Effector CD8-positive, alpha-beta T cell (primary cell): ENCODE data around the gene ASB8.
"Not testable (repeated sequence)": the region's sequence is repeated elsewhere in the genome, so short reads cannot be mapped to it uniquely, and the experiment has no call there.

Source experiments
- DNase-seq: peaks from one replicate; lab custom pipeline; 2025; lab: John Stamatoyannopoulos, UW

The ASB8 gene

GRCh38 chr12:48142818-48143674, 14.3 kb downstream of the ASB8 start:
- no peak for DNase-seq

- no peak for DNase-seq
These were observed 22.3 kb downstream of the ASB8 start for GRCh38 chr12:48135027-48135426.

GRCh38 chr12:48132826-48133225, 24.5 kb downstream of the ASB8 start:
- no peak for DNase-seq

- no peak for DNase-seq
These were observed 25.8 kb downstream of the ASB8 start for GRCh38 chr12:48131517-48131916.

GRCh38 chr12:48129376-48129775, 27.9 kb downstream of the ASB8 start:
- DNase-seq, result no peak

- no peak for DNase-seq
These were observed 28.5 kb downstream of the ASB8 start for GRCh38 chr12:48128800-48129199.

- no peak for DNase-seq
These were observed 30.2 kb downstream of the ASB8 start for GRCh38 chr12:48126953-48127630.

- DNase-seq, result no peak
These were observed 31.3 kb downstream of the ASB8 start for GRCh38 chr12:48125985-48126384.

- DNase-seq, result not testable (repeated sequence)
These were observed 31.8 kb downstream of the ASB8 start for GRCh38 chr12:48125542-48125941.

- DNase-seq, result no peak
These were observed 34.1 kb downstream of the ASB8 start for GRCh38 chr12:48123169-48123568.

- DNase-seq, result no peak
These were observed 35.1 kb downstream of the ASB8 start for GRCh38 chr12:48122065-48122834.

GRCh38 chr12:48121522-48121921, 35.8 kb downstream of the ASB8 start:
- no peak for DNase-seq

- DNase-seq, result no peak
These were observed 37.5 kb downstream of the ASB8 start for GRCh38 chr12:48119834-48120195.

- peak; percentile 29 for DNase-seq
These were observed 38.1 kb downstream of the ASB8 start, which contains the start of gene PFKM for GRCh38 chr12:48119078-48119833. Gene PFKM, plus strand, starts transcription at chr12:48119364. Its CDS starts 3,411 bp downstream, at chr12:48122775.

- DNase-seq, result no peak
These were observed 38.9 kb downstream of the ASB8 start for GRCh38 chr12:48118284-48118871.

GRCh38 chr12:48115957-48116356, 41.4 kb downstream of the ASB8 start:
- no peak for DNase-seq

- not testable (repeated sequence) for DNase-seq
These were observed 46.0 kb downstream of the ASB8 start for GRCh38 chr12:48111312-48111693.

- DNase-seq, result no peak
These were observed 46.5 kb downstream of the ASB8 start for GRCh38 chr12:48110691-48111311.

- no peak for DNase-seq
These were observed 47.9 kb downstream of the ASB8 start for GRCh38 chr12:48109424-48109823.

- DNase-seq, result no peak
These were observed 50.4 kb downstream of the ASB8 start for GRCh38 chr12:48106681-48107613.
